GM12872 (cell line): ENCODE measurements around the gene FGF9.

Experiments
- TF ChIP-seq, protein P1 (sequence below): IDR thresholded peaks from 3 replicates; pipeline ENCODE4 v1.5.1; 2011; ENCODE audit warnings: low read depth, mild to moderate bottlenecking, low read length, moderate library complexity; ENCODE audit not compliant: insufficient read depth

The FGF9 gene

DNA sequence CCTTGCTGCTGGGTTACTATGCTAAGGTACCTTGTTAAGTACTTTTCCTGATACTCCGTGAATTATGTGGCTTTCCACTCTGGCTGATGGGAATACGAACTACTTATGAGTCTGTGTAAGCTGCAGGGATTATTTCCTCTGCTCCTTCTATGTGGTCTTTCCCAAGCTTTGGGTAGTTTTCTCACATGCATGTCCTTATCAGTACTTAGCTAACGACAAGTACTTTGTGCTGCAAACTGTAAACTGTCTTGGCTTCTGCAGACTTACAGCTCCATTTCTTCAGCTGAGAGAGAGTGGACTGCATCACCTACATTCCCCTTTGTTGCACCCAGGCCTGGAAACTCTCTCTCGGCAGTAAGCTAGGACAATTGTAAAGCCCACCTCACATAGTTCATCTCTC is 76.6 kb downstream of the FGF9 start:
- TF ChIP-seq, protein P1, sequence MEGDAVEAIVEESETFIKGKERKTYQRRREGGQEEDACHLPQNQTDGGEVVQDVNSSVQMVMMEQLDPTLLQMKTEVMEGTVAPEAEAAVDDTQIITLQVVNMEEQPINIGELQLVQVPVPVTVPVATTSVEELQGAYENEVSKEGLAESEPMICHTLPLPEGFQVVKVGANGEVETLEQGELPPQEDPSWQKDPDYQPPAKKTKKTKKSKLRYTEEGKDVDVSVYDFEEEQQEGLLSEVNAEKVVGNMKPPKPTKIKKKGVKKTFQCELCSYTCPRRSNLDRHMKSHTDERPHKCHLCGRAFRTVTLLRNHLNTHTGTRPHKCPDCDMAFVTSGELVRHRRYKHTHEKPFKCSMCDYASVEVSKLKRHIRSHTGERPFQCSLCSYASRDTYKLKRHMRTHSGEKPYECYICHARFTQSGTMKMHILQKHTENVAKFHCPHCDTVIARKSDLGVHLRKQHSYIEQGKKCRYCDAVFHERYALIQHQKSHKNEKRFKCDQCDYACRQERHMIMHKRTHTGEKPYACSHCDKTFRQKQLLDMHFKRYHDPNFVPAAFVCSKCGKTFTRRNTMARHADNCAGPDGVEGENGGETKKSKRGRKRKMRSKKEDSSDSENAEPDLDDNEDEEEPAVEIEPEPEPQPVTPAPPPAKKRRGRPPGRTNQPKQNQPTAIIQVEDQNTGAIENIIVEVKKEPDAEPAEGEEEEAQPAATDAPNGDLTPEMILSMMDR, result no peak

- TF ChIP-seq, protein P1, result no peak
These were observed 77.3 kb downstream of the FGF9 start for GRCh38 chr13:21748166-21748565.

GRCh38 chr13:21749410-21749809 is 78.5 kb downstream of the FGF9 start:
- TF ChIP-seq, protein P1, result no peak

- TF ChIP-seq, protein P1, result no peak
These were observed 81.6 kb downstream of the FGF9 start for GRCh38 chr13:21752501-21752900.

DNA sequence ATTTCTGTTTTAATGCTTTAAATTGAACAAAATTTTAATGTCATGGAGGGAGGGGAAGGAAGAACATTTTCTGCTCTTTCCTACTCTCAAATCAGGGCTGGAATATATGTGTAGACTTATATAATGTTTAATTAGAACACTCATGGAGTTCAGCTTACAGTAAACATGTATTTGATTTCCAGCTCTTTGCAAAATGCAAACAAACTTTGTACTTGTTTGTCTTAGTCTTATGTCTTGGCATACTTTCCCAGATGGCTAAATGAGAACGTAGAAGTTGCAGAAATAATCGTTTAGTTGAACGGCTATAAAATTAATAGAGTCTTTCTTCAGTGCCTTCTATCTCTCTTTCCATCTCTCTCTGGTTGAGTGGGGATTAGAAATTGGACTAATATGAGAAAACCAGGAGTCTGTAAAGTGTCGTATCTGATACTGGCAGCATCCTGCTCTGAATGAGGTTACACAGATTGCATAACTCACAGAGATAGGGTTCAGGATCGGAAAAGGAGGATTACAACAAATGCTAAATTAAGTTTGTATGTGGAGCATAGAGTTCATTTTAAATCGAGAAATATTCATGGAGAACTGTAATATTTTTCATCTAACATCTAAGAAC is 82.3 kb downstream of the FGF9 start:
- TF ChIP-seq, protein P1, result no peak
